22Rv1 (cell line): ENCODE results near the gene TAT.
"Not testable (repeated sequence)": the region's sequence is repeated elsewhere in the genome, so short reads cannot be mapped to it uniquely, and the experiment has no call there.

Experiments used
- H3K27ac ChIP-seq: fragments of 450-650 bp; 2 replicates; pipeline ENCODE4 v1.5.1; 2017
- ZFX ChIP-seq: fragments of 450-650 bp; IDR thresholded peaks from 2 replicates; pipeline ENCODE4 v1.6.1; 2017; ENCODE audit warnings: antibody characterized with exemption, borderline replicate concordance
- TF ChIP-seq, protein P1 (sequence below): fragments of 450-650 bp; IDR thresholded peaks from 2 replicates; pipeline ENCODE4 v1.5.1; 2017; ENCODE audit warnings: mild to moderate bottlenecking

The TAT gene

DNA sequence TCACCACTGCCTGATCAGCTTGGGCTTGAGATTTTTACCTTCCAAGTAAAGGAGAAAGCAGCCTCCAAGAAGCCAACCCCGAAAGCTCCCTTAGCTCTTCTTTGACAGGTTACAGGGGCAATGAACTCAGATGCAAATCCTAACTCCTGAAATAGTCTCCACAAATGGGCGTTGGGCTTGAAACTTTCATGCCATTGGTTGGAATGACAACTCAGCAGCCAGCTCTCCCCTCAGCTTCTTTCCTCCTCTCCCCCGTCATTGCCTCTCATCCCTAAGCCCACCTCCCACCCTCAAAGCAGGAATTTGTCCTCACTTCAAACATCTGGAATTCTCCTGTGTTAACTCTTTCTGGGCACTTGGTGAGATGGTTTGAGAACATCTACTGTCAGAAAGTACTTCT lies at the start of gene TAT:
Gene TAT, minus strand, starts transcription at position 122 of the 400 bp plus-strand sequence. CDS start 677 bp downstream, outside the sequence.
- no peak within 1 kb of the TSS for H3K27ac ChIP-seq
- TF ChIP-seq, protein P1, sequence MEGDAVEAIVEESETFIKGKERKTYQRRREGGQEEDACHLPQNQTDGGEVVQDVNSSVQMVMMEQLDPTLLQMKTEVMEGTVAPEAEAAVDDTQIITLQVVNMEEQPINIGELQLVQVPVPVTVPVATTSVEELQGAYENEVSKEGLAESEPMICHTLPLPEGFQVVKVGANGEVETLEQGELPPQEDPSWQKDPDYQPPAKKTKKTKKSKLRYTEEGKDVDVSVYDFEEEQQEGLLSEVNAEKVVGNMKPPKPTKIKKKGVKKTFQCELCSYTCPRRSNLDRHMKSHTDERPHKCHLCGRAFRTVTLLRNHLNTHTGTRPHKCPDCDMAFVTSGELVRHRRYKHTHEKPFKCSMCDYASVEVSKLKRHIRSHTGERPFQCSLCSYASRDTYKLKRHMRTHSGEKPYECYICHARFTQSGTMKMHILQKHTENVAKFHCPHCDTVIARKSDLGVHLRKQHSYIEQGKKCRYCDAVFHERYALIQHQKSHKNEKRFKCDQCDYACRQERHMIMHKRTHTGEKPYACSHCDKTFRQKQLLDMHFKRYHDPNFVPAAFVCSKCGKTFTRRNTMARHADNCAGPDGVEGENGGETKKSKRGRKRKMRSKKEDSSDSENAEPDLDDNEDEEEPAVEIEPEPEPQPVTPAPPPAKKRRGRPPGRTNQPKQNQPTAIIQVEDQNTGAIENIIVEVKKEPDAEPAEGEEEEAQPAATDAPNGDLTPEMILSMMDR: no peak
- no peak for TF ChIP-seq ZFX

DNA sequence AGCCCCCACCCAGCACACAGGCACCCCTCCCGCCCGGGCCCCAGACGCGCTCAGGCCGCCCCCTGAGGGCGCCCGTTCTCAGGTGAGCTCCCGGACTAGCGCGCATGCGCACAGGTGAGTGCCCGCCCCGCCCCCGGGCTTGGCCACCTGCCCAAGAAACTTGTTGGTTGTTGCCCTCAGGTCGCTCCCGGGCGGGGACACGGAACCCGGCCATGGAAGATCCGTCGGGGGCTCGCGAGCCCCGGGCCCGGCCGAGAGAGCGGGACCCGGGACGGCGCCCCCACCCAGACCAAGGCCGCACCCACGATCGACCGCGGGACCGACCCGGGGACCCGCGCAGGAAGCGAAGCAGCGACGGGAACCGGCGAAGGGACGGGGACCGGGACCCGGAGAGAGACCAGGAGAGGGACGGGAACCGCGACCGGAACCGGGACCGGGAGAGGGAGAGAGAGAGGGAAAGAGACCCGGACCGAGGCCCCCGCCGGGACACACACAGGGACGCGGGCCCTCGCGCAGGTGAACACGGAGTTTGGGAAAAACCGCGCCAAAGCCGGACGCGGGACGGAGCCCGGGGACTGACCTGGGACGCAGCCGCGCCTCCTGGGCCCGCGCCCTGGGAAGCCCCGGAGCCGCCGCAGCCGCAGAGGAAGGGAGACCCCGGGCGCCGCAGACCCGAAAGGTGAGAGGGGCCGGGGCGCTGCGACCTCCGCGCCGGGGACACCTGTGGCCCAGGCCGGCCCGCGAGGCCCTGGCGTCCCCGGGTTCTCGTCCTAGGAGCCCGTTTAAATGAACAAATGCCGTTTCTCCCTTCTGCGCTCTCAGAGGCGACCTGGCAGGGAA lies 49.3 kb upstream of the TAT start, which contains the start of gene MARVELD3:
Gene MARVELD3, plus strand, starts transcription at position 167 of the 840 bp plus-strand sequence. Its CDS starts 46 bp downstream, at position 213.
- TF ChIP-seq ZFX: no peak
- TF ChIP-seq, protein P1: peak; percentile 51
- H3K27ac ChIP-seq: peak within 1 kb of the TSS; percentile 62

DNA sequence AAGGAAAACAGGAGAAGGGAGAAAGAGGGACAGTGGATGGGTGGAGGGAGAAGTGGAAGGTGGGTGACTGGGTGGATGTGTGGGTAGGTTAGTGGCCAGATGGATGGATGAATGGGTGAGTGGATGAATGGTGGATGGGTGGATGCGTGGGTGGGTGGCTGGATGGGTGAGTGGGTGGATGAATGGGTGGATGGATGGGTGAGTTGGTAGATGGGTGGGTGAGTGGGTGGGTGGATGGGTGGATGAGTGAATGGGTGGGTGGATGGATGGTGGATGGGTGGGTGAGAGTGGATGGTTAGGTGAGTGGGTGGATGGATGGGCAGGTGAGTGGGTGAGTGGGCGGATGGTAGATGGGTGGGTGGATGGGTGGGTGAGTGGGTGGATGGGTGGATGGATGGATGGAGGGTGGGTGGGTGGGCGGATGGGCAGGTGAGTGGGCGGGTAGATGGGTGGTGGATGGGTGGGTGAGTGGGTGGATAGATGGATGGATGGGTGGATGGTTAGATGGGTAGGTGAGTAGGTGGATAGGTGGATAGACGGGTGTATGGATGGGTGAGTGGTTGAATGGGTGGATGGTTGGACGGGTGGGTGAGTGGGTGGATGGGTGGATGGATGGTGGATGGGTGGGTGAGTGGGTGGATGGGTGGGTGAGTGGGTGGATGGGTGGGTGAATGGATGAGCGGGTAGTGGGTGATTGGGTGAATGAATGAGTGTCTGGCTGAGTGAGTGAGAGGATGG lies 48.4 kb upstream of the TAT start:
- TF ChIP-seq, protein P1: no peak
- no peak for TF ChIP-seq ZFX
- H3K27ac ChIP-seq: no peak overlapping the region

DNA sequence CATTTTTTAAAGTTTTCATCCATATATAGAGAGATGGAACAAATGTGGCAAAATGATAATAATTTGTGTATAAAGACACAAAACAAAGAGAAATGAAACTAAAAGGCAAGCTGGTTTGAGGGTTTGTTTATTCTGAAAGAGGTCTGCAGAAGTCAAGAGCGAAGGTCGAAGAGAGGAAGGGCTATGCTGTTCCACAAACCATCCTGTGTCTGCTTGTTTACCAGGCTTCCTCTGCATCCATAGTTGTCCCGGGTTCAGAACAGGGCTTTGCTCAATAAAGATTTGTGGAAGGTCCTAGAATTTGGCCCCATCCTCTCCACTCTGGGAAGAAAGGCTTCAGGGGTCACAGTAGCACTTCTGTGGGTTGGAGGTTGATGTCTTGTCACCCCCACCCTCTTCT lies 46.7 kb upstream of the TAT start:
- H3K27ac ChIP-seq: no peak overlapping the region
- no peak for TF ChIP-seq ZFX
- TF ChIP-seq, protein P1: no peak

DNA sequence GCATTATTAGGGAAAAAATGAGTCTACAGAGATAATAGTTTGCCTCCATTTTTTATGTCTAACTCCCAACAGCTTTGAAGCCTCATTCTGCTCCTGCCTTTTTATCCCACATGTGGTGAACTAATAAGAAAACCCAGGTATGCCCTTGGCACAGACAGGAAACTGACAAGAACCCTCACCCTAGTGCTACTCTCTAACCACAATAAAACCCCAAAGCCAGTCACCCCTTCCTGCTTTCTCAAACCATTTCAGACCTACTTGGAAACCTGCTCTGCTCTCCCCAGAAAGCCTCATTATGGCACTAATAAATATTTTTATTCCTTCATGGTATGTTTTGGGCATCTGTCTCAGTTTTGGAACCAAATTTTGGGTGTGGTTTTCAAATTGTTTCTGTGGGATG lies 45.2 kb upstream of the TAT start:
- TF ChIP-seq ZFX: no peak
- TF ChIP-seq, protein P1: no peak
- H3K27ac ChIP-seq: no peak overlapping the region

DNA sequence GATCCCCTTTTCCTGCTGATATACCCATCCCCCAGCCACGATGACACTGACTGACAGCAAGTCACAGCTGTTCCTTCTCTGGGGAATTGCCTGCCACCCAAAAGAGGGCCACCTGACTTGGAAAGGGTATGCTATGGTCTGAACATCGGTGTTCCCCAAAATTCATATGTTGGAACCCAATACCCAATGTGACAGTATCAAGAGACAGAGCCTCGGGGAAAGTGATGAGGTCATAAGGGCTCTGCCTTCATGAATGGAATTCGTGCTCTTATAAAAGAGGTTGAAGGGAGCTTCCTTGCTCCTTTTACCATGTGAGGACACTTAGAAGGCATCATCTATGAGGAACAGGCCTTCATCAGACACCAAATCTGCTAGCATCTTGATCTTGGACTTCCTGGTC lies 41.5 kb upstream of the TAT start:
- TF ChIP-seq ZFX: no peak
- TF ChIP-seq, protein P1: no peak
- H3K27ac ChIP-seq: no peak overlapping the region

DNA sequence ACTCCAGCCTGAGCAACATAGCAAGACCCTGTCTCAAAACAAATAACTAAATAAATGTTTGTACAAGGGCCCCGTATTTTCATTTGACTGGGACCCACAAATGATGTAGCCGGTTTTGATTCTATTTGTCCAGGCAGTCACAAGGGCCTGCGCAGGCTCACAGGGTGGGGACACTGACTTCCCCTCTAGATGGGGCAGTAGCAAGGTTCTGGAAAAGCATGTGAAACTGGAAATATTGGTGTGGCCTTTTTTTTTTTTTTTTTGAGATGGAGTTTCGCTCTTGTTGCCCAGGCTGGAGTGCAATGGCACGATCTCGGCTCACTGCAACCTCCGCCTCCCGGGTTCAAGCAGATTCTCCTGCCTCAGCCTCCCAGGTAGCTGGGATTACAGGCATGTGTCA lies 38.1 kb upstream of the TAT start:
- not testable (repeated sequence) for H3K27ac ChIP-seq
